HG02884 (cell line): ENCODE measurements around the gene TMOD3.
"Not testable (repeated sequence)": the region's sequence is repeated elsewhere in the genome, so short reads cannot be mapped to it uniquely, and the experiment has no call there.

Experiments
- ATAC-seq: cut with Tn5 transposase; IDR thresholded peaks from one replicate; pipeline ENCODE4 v1.9.1; 2021; ENCODE audit warnings: mild to moderate bottlenecking, moderate library complexity; ENCODE audit not compliant: unreplicated experiment

The TMOD3 gene

GRCh38 chr15:51861557-51862359, 32.3 kb downstream of the TMOD3 start:
- ATAC-seq = no peak

GRCh38 chr15:51863131-51863530, 33.7 kb downstream of the TMOD3 start:
- ATAC-seq = no peak

GRCh38 chr15:51864408-51865056, 35.1 kb downstream of the TMOD3 start:
- no peak for ATAC-seq

- ATAC-seq = no peak
Measured at GRCh38 chr15:51865317-51865716, 35.9 kb downstream of the TMOD3 start.

GRCh38 chr15:51866161-51866560, 36.7 kb downstream of the TMOD3 start:
- ATAC-seq = no peak

- no peak for ATAC-seq
Measured at GRCh38 chr15:51866751-51867150, 37.3 kb downstream of the TMOD3 start.

- ATAC-seq = no peak
Measured at GRCh38 chr15:51869060-51869421, 39.6 kb downstream of the TMOD3 start.

GRCh38 chr15:51870774-51871173, 41.3 kb downstream of the TMOD3 start:
- ATAC-seq = no peak

- no peak for ATAC-seq
Measured at GRCh38 chr15:51874751-51875644, 45.5 kb downstream of the TMOD3 start.

GRCh38 chr15:51876169-51876568, 46.7 kb downstream of the TMOD3 start:
- ATAC-seq = no peak

- no peak for ATAC-seq
Measured at GRCh38 chr15:51878446-51879386, 49.3 kb downstream of the TMOD3 start.

GRCh38 chr15:51879555-51879954, 50.1 kb downstream of the TMOD3 start:
- no peak for ATAC-seq

- no peak for ATAC-seq
Measured at GRCh38 chr15:51883271-51883837, 53.9 kb downstream of the TMOD3 start.

GRCh38 chr15:51884041-51884440, 54.6 kb downstream of the TMOD3 start:
- no peak for ATAC-seq

- no peak for ATAC-seq
Measured at GRCh38 chr15:51884517-51885236, 55.2 kb downstream of the TMOD3 start.

GRCh38 chr15:51885758-51886157, 56.3 kb downstream of the TMOD3 start:
- not testable (repeated sequence) for ATAC-seq

- no peak for ATAC-seq
Measured at GRCh38 chr15:51887887-51888592, 58.6 kb downstream of the TMOD3 start.

GRCh38 chr15:51888593-51889195, 59.2 kb downstream of the TMOD3 start:
- no peak for ATAC-seq
